Activated CD4-positive, CD25-positive, alpha-beta regulatory T cell treated with anti-CD3 and anti-CD28 coated beads, Interleukin-2, amount 50 U/mL, for 24 hours (primary cell): ENCODE data around the gene COMMD6.
"Not testable (repeated sequence)": the region's sequence is repeated elsewhere in the genome, so short reads cannot be mapped to it uniquely, and the experiment has no call there.

Experiments
- ATAC-seq, 2 donors: fragments of 150-1000 bp; cut with Tn5 transposase; one replicate each; pipeline ENCODE4 v1.10.0; 2021; ENCODE audit warnings: mild to moderate bottlenecking in 1 of 2, moderate library complexity in 1 of 2

Gene COMMD6

GRCh38 chr13:75537401-75538365 lies at the start of gene COMMD6:
Gene COMMD6 (minus strand): TSS chr13:75537841. CDS start chr13:75537805, 36 bp downstream.
- ATAC-seq, result peak; percentile 86 to 88

- no peak for ATAC-seq
Observed at GRCh38 chr13:75585153-75585552, 47.5 kb upstream of the COMMD6 start.

- ATAC-seq, result no peak
Observed at GRCh38 chr13:75583091-75583490, 45.5 kb upstream of the COMMD6 start.

- ATAC-seq, result no peak
Observed at GRCh38 chr13:75581874-75582640, 44.4 kb upstream of the COMMD6 start.

GRCh38 chr13:75579529-75579928 lies 41.9 kb upstream of the COMMD6 start:
- ATAC-seq, result no peak

- ATAC-seq, result no peak
Observed at GRCh38 chr13:75569576-75569975, 31.9 kb upstream of the COMMD6 start.

GRCh38 chr13:75566658-75567057 lies 29.0 kb upstream of the COMMD6 start:
- ATAC-seq, result no peak

- peak in 1 of 2 donors; percentile 52 for ATAC-seq
Observed at GRCh38 chr13:75558145-75558840, 20.7 kb upstream of the COMMD6 start.

- no peak for ATAC-seq
Observed at GRCh38 chr13:75556961-75557360, 19.3 kb upstream of the COMMD6 start.

GRCh38 chr13:75555836-75556235 lies 18.2 kb upstream of the COMMD6 start:
- ATAC-seq, result no peak

- ATAC-seq, result peak; percentile 79 to 82
Observed at GRCh38 chr13:75554981-75555380, 17.3 kb upstream of the COMMD6 start.

- ATAC-seq, result no peak
Observed at GRCh38 chr13:75554464-75554863, 16.8 kb upstream of the COMMD6 start.

GRCh38 chr13:75550159-75550567 lies 12.5 kb upstream of the COMMD6 start:
- peak in 1 of 2 donors; percentile 1 for ATAC-seq

GRCh38 chr13:75549262-75550158 lies 11.9 kb upstream of the COMMD6 start, which contains the start of gene UCHL3:
Gene UCHL3 (plus strand): TSS chr13:75549791. CDS start chr13:75549821, 30 bp downstream.
- ATAC-seq, result peak; percentile 93 to 94

GRCh38 chr13:75547917-75548316 lies 10.3 kb upstream of the COMMD6 start:
- ATAC-seq, result no peak

GRCh38 chr13:75545386-75545785 lies 7.7 kb upstream of the COMMD6 start:
- not testable (repeated sequence) for ATAC-seq

GRCh38 chr13:75544681-75545330 lies 7.2 kb upstream of the COMMD6 start:
- ATAC-seq, result no peak

- ATAC-seq, result no peak
Observed at GRCh38 chr13:75541961-75542360, 4.3 kb upstream of the COMMD6 start.

GRCh38 chr13:75541287-75541686 lies 3.6 kb upstream of the COMMD6 start:
- no peak for ATAC-seq

GRCh38 chr13:75533861-75534260 lies 3.8 kb downstream of the COMMD6 start:
- ATAC-seq, result no peak

GRCh38 chr13:75530549-75530961 lies 7.1 kb downstream of the COMMD6 start:
- peak; percentile 82 to 93 for ATAC-seq
